Stimulated activated CD8-positive, alpha-beta memory T cell treated with anti-CD3 and anti-CD28 coated beads, Interleukin-7, amount 100 ng/mL, for 4 hours (primary cell): Measurements from ENCODE around the gene RET.

Experiments
- DNase-seq, 2 donors: peaks; one replicate each; pipeline ENCODE4 v3.0.0-alpha.2; 2020; ENCODE audit warnings: low read depth in 2 of 2

Gene RET

GRCh38 chr10:43076876-43077420 lies at the start of gene RET:
TSS of gene RET (plus strand) at chr10:43077069. CDS start at chr10:43077259, 190 bp downstream.
- no peak for DNase-seq

- DNase-seq: no peak
Measured at GRCh38 chr10:43027331-43027955, 49.4 kb upstream of the RET start.

- no peak for DNase-seq
Measured at GRCh38 chr10:43028143-43028542, 48.7 kb upstream of the RET start.

DNA sequence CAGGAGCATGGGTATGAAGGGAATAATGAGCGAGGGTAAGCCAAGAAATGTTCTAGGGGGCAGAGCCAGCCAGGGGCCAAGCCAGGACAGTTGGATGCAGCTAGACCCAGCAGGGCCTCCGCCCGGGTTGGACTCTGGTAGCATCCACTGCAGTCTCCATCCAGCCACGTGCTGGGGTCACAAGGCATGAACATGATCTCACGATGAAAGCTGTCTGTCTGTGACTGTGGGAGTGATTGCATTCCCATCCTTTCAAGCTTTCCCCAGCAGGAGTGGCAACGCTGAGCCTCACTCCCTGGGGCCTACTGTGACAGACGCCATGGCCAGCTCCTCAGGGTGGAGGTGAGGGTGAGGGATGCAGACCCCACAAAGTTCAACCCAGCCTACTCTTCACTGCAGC lies 47.8 kb upstream of the RET start:
- no peak for DNase-seq

DNA sequence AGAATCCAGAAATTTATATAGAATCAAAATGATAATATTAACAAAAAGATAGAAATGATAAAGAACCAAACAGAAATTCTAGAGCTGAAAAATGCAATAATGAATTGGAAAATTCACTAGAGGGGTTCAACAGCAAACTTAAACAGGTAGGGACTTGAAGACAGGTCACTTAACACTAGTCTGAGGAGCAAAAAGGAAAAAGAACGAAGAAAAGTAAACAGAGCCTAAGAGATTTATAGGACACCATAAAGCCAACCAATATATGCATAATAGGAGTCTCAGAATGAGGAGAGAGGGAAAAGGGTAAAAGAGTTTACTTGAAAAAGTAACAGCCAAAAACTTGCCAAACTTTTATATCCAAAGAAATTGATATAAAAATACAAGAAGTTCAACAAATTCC lies 44.3 kb upstream of the RET start:
- DNase-seq: no peak

DNA sequence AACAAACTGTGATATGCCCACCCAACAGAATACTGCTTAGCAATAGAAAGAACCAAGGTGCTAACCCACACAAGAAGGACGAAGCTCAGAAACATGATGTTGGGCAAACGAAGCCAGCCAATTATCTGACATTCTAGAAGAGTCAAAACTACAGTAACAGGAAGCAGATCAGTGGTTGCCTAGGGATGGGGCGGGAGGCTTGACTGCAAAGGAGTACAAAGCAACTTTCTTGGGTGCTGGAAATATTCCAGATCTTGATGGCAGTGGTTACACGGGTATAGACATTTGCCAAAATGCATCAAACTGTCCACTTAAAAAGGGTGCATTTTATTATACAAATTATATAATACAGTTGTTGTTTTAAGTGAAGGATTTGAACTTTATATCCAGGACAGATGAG lies 41.1 kb upstream of the RET start:
- DNase-seq: no peak

GRCh38 chr10:43036481-43037428 lies 40.1 kb upstream of the RET start:
- DNase-seq: no peak

DNA sequence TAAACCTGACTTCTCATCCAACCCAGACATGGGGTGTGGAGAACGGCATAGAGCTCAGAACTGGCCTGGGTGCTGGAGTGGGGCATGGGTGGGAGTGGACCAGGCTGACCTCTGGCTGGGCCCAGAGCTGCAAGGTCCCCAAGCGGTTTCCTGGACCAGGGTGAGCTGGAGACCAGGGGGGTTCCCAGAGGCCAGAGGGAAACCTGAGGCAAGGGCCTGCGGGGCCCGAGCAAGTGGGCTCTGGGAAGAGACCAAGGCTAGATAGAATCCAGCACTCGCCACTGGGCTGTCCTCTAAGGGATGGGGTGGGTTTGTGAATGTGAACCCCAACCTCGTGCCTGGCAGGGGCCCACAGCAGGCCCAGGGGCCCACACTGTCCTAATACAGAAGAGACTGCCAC lies 39.4 kb upstream of the RET start:
- DNase-seq: no peak

GRCh38 chr10:43037942-43038782 lies 38.7 kb upstream of the RET start:
- no peak for DNase-seq

GRCh38 chr10:43038783-43039623 lies 37.9 kb upstream of the RET start:
- no peak for DNase-seq

- DNase-seq: no peak
Measured at GRCh38 chr10:43039624-43040481, 37.0 kb upstream of the RET start.

GRCh38 chr10:43040482-43041256 lies 36.2 kb upstream of the RET start:
- no peak for DNase-seq

DNA sequence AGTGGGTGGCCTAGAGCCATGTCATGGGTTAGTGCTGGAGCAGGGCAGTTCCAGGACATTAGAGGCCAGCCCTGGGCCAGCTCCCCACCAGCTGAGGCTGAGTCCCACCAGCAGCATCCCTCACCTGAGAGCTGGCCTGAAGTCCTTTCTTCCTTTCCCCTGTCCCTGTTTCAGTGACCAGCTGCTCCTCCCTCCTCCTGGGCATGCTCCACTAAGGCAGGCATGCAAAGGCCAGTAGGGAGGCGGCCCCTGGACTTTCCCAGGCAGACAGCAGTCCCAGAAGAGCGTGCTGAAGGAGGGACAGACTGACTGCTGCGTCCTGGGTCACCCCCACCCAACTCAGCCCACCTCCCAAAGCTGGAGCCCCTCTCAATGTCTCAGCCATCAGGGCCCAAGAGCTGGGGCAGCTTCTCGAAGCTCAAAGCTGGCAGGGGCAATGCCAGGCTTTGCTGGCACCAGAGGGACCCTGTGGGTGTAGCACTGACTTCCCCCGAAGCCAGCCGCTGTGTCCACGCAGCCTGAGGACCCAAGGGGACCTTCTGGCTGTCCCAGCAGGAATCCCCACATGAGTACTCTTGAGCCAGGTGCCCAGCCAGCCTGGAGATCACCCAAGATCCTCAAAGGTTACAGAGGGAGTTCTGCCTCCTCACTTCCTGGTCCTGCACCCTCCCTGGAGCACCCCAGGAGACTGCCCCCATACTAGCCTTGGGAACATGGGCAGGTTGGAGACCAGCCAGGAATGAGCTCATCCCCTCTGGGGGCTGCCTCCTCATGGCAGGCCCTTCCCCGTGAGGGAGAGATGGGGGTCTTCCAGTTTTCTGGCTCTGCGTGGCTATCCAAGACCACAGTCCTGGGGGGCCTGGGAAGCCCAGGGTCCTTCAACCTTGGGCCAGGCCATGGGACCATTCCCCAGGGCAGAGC lies 35.2 kb upstream of the RET start:
- DNase-seq: no peak

DNA sequence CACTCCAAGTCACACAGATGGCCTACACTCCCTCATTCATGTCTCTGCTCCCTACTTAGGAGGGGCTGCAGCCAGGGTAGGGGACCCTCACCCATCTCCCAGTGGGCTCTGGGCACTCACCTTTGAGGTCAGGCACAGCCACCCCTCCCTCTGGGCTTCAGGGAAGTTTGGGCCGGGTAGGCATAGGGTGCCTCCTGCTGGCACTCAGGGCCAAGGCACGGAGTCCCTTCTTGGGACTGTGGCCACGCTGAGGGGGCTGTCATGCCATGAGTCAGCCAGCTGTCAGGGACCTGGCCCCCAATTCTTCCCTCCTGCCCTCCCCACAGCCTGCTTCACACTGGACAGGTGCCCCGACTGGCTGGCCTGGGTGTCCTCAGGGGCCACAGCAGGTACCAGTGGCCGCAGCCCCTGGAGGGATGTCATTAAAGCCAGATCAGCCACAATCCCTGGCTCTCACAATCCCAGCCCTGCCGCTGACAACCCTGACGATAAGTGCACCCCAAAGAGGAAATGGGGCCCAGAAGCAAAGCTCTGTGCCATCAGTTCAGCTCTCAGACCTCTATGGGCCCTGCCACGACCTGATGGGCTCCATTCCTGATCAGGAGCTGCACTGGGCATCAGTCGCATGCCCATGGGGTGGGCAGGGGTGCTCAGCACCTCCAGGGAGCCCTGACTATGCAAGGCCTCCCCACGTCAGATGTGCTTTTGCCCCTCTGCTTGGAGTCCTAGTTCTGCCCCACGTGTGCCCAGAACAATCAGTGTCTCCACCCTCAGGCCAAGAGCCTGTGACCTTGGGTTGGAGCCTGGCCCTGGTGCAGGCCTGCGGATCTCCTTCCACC lies 34.1 kb upstream of the RET start:
- DNase-seq: no peak

DNA sequence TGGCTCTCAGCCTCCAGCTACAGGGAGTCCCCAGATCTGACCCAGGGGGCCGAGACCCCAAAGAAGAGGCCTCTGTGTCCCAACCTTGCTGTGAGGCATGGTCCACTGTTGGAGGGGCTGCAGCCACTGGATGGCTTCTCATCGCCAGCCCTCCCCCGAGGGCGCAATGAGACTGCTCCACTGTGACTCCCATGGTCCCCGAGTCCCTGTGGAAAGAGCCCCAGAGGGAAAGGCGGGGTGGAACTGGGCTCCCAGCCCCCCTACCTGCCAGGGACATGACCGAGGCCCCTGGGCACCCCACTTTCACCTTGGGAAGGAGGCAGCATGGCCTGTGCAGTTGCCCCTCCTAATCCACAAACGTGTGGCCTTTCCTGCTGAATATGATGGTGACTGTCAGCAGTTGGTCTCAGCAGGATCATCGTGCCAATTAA lies 33.5 kb upstream of the RET start:
- DNase-seq: no peak

GRCh38 chr10:43043773-43044447 lies 33.0 kb upstream of the RET start:
- no peak for DNase-seq
